HCT116 (cell line): ENCODE data around the gene SLIT1. TPM values are rescaled to one million over a fixed set of nuclear protein-coding genes. Genes with fewer than 3 reads are reported as not detected.

Experiments
- ATAC-seq: fragments of 200-7000 bp; cut with Tn5 transposase; 2 replicates; pipeline ENCODE4 v1.9.1; 2020; ENCODE audit warnings: mild to moderate bottlenecking, moderate library complexity
- BruUV-seq: library from RNA; stranded (reverse); fragments of 400-500 nt; replicated peaks from 2 replicates; lab custom pipeline; 2021; lab: Mats Ljungman, UMichigan
- CTCF ChIA-PET: fragments of 300-600 bp; sonication (Branson Sonifier 250); formaldehyde crosslinking; loops from one replicate; lab custom pipeline; 2021; ENCODE audit warnings: antibody characterized with exemption; lab: Charles Lee
- POLR2A ChIA-PET: fragments of 300-600, 350-600 bp; sonication (Branson Sonifier 250); formaldehyde crosslinking; loops from one replicate; lab custom pipeline; 2021; ENCODE audit warnings: antibody characterized with exemption; lab: Charles Lee
- RAD21 ChIA-PET, 2 experiments: fragments of 300-600 bp; sonication (Branson Sonifier 250); formaldehyde crosslinking; loops; one replicate each; lab custom pipeline; 2023; ENCODE audit warnings: low total read pairs in 2 of 2; ENCODE audit not compliant: uncharacterized antibody in 2 of 2, unreplicated experiment in 2 of 2, low non-redundant PET in 1 of 2; lab: Charles Lee
- DNase-seq: peaks from one replicate; pipeline ENCODE4 v3.0.0-alpha.2; 2010; ENCODE audit warnings: low read depth, low spot score
- H2AFZ ChIP-seq: fragments of 200-600 bp; shearing (Covaris generic), sonication (generic); 2 replicates; pipeline ENCODE4 v1.6.1; 2017; ENCODE audit warnings: low read depth, mixed run types, mixed read lengths, antibody characterized with exemption, low read length; ENCODE audit not compliant: poor library complexity, severe bottlenecking
- H3K27ac ChIP-seq: 2 replicates; pipeline ENCODE4 v1.5.1; 2012; ENCODE audit warnings: low read depth, low read length
- H3K27me3 ChIP-seq: fragments of 200-600 bp; sonication (generic); 2 replicates; pipeline ENCODE4 v1.6.1; 2016; ENCODE audit warnings: mixed run types, low read length, mixed read lengths; ENCODE audit not compliant: insufficient read depth
- H3K36me3 ChIP-seq, 2 experiments: fragments of 200-500 bp in 1 of 2; fragments of 200-600 bp in 1 of 2; sonication (Bioruptor generic) in 1 of 2; sonication (generic) in 1 of 2; 2 replicates each; pipeline versions ENCODE4 v1.5.1 to v1.6.1; 2014 to 2016; ENCODE audit warnings: low read length in 2 of 2, inconsistent platforms in 1 of 2, mixed read lengths in 1 of 2, mixed run types in 1 of 2; ENCODE audit not compliant: insufficient read depth in 2 of 2, control insufficient read depth in 1 of 2
- H3K4me1 ChIP-seq, 2 experiments: fragments of 200-600 bp in 1 of 2; sonication (generic) in 1 of 2; 2 replicates each; pipeline versions ENCODE4 v1.5.1 to v1.6.1; 2012 to 2017; ENCODE audit warnings: low read length in 2 of 2, inconsistent platforms in 1 of 2, mild to moderate bottlenecking in 1 of 2, mixed read lengths in 1 of 2, mixed run types in 1 of 2, moderate library complexity in 1 of 2; ENCODE audit not compliant: insufficient read depth in 2 of 2, control insufficient read depth in 1 of 2
- H3K4me2 ChIP-seq: fragments of 200-600 bp; sonication (generic); 2 replicates; pipeline ENCODE4 v1.6.1; 2017; ENCODE audit warnings: mixed run types, low read length, mixed read lengths
- H3K4me3 ChIP-seq, 2 experiments: fragments of 200-600 bp in 1 of 2; sonication (generic) in 1 of 2; replicated peaks in 1 of 2; 2 replicates each; pipeline ENCODE4 v1.5.1; 2011 to 2016; ENCODE audit warnings: low read length in 2 of 2, control low read depth in 1 of 2, low read depth in 1 of 2, mild to moderate bottlenecking in 1 of 2, mixed read lengths in 1 of 2, mixed run types in 1 of 2
- H3K79me2 ChIP-seq: fragments of 200-600 bp; sonication (generic); 2 replicates; pipeline ENCODE4 v1.6.1; 2017; ENCODE audit warnings: mild to moderate bottlenecking, mixed run types, low read length, moderate library complexity, mixed read lengths; ENCODE audit not compliant: insufficient read depth
- H3K9ac ChIP-seq: fragments of 200-600 bp; sonication (generic); 2 replicates; pipeline ENCODE4 v1.6.1; 2016; ENCODE audit warnings: low read length, mixed read lengths
- H3K9me2 ChIP-seq: fragments of 200-600 bp; sonication (generic), shearing (Covaris generic); 2 replicates; pipeline ENCODE4 v1.6.1; 2017; ENCODE audit warnings: mixed run types, mild to moderate bottlenecking, moderate library complexity; ENCODE audit not compliant: insufficient read depth
- H3K9me3 ChIP-seq, 2 experiments: fragments of 200-500 bp in 1 of 2; fragments of 200-600 bp in 1 of 2; sonication (Bioruptor generic) in 1 of 2; sonication (generic) in 1 of 2; 2 replicates each; pipeline ENCODE4 v1.6.1; 2014 to 2017; ENCODE audit warnings: low read length in 2 of 2, mixed read lengths in 2 of 2, inconsistent platforms in 1 of 2, low read depth in 1 of 2, mild to moderate bottlenecking in 1 of 2, mixed run types in 1 of 2, moderate library complexity in 1 of 2; ENCODE audit not compliant: control insufficient read depth in 1 of 2, insufficient read depth in 1 of 2
- H4K20me1 ChIP-seq: fragments of 200-600 bp; sonication (generic), shearing (Covaris generic); 2 replicates; pipeline ENCODE4 v1.6.1; 2017; ENCODE audit warnings: mixed run types, mild to moderate bottlenecking, moderate library complexity; ENCODE audit not compliant: insufficient read depth
- CBX3 ChIP-seq: IDR thresholded peaks from 2 replicates; pipeline ENCODE4 v1.6.1; 2012; ENCODE audit warnings: low read depth
- CEBPB ChIP-seq: IDR thresholded peaks from 2 replicates; pipeline ENCODE4 v1.6.1; 2012; ENCODE audit warnings: low read depth
- CTCF ChIP-seq, 3 experiments: fragments of 200-600 bp in 1 of 3; sonication (generic) in 1 of 3; IDR thresholded peaks in 2 of 3; conservative IDR thresholded peaks in 1 of 3; 2 replicates each; pipeline ENCODE4 v1.5.1; 2012 to 2017; ENCODE audit warnings: low read depth in 2 of 3, low read length in 2 of 3, antibody characterized with exemption in 1 of 3, borderline replicate concordance in 1 of 3, control low read depth in 1 of 3, mild to moderate bottlenecking in 1 of 3, mixed read lengths in 1 of 3, mixed run types in 1 of 3, moderate library complexity in 1 of 3; ENCODE audit not compliant: insufficient read depth in 1 of 3
- ELF1 ChIP-seq: IDR thresholded peaks from 2 replicates; pipeline ENCODE4 v1.6.1; 2012; ENCODE audit warnings: low read depth, borderline replicate concordance
- EZH2 ChIP-seq: fragments of 200-600 bp; sonication (generic); IDR thresholded peaks from 2 replicates; pipeline ENCODE4 v1.6.1; 2017; ENCODE audit warnings: antibody characterized with exemption, mixed run types
- POLR2AphosphoS5 ChIP-seq: IDR thresholded peaks from 2 replicates; pipeline ENCODE4 v1.6.1; 2011; ENCODE audit warnings: mild to moderate bottlenecking, low read depth, low read length, moderate library complexity
- intact Hi-C: fragments of 100-400 bp; cut with micrococcal nuclease; formaldehyde crosslinking; loops from 2 replicates; pipeline ENCODE4 v1.10.0; 2022
- total RNA-seq: library from RNA; stranded (reverse); gene quantifications from one replicate; pipeline ENCODE4 v1.2.1, GENCODE V29; 2021; ENCODE audit not compliant: unreplicated experiment
- TF ChIP-seq, protein P1 (sequence below): IDR thresholded peaks from 2 replicates; pipeline ENCODE4 v1.6.1; 2012; ENCODE audit warnings: low read depth
- TF ChIP-seq, protein P2 (sequence below): IDR thresholded peaks from 2 replicates; pipeline ENCODE4 v1.6.1; 2012

SLIT1 gene
- total RNA-seq, 1 experiment from 2014 or later, result 0.42 TPM

DNA sequence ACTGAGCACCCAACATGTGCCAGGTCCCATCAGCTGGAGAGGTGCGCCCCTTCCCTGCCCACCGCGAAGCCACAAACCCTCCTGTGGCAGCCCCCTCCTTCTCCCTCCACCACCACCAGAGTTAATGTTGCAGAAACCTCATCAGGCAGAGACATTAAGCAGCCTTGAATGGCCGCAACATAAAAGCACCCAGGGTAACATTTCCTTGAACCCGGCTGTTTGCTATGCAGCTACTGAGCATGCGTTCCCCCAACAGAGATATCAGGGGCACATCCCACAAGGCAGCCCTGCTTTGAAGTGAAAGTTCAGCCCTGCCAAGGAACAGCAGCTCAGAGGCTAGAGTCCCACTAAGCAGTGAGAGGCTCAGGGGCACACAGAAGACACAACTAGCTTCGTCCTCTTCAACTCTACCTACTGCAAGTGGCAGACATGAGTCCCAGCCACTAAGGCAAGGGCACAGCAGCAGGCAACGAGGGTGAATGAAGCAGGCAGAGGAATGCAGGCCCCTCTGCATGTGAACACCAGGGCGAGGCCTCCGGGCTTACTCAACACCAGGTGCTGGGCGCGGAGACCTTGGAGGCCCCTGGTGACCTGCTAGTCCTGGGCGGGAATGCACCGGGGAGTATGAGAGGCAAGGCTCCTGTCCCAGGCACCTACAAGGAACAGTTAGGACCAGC lies 107.4 kb downstream of the SLIT1 start (continued):
- TF ChIP-seq, protein P1, sequence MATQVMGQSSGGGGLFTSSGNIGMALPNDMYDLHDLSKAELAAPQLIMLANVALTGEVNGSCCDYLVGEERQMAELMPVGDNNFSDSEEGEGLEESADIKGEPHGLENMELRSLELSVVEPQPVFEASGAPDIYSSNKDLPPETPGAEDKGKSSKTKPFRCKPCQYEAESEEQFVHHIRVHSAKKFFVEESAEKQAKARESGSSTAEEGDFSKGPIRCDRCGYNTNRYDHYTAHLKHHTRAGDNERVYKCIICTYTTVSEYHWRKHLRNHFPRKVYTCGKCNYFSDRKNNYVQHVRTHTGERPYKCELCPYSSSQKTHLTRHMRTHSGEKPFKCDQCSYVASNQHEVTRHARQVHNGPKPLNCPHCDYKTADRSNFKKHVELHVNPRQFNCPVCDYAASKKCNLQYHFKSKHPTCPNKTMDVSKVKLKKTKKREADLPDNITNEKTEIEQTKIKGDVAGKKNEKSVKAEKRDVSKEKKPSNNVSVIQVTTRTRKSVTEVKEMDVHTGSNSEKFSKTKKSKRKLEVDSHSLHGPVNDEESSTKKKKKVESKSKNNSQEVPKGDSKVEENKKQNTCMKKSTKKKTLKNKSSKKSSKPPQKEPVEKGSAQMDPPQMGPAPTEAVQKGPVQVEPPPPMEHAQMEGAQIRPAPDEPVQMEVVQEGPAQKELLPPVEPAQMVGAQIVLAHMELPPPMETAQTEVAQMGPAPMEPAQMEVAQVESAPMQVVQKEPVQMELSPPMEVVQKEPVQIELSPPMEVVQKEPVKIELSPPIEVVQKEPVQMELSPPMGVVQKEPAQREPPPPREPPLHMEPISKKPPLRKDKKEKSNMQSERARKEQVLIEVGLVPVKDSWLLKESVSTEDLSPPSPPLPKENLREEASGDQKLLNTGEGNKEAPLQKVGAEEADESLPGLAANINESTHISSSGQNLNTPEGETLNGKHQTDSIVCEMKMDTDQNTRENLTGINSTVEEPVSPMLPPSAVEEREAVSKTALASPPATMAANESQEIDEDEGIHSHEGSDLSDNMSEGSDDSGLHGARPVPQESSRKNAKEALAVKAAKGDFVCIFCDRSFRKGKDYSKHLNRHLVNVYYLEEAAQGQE, result no peak

- no peak for DNase-seq
- Histone ChIP-seq H3K9me3 (no peaks in the 10 kb centered on the region), H3K9me2 (no peaks in the 10 kb centered on the region), H3K79me2 (no peaks in the 10 kb centered on the region), H2AFZ (no peak overlapping the region), H3K4me3 (no peak overlapping the region), H3K36me3 (no peaks in the 10 kb centered on the region), H3K9ac (no peak overlapping the region), H3K27ac (no peak overlapping the region), H3K27me3 (peaks cover 43% of the 10 kb centered on the region), H3K4me1 (no peaks in the 10 kb centered on the region), H3K4me2 (no peak overlapping the region), H4K20me1 (no peaks in the 10 kb centered on the region)
- TF ChIP-seq CTCF (IDR thresholded peaks at IDR 0.05 in 2 of 3, conservative IDR thresholded peaks at IDR 0.05 in 1 of 3; ENCODE audit: borderline replicate concordance in 1 of 3, insufficient read depth in 1 of 3, low read depth in 2 of 3, low read length in 2 of 3) (no peak), POLR2AphosphoS5 (no peak), CEBPB (no peak), ELF1 (no peak), EZH2 (no peak), CBX3 (no peak)
- TF ChIP-seq, protein P2, sequence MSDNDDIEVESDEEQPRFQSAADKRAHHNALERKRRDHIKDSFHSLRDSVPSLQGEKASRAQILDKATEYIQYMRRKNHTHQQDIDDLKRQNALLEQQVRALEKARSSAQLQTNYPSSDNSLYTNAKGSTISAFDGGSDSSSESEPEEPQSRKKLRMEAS, result no peak
- no peak for ATAC-seq
- intact Hi-C loops, result no loop called here
- BruUV-seq, result no TSS peak
- ChIA-PET CTCF (interaction anchor here (1.5 kb wide), 1 partner anchor 134 kb away, joined by 8 read pairs; no protein-coding TSS in a partner anchor), POLR2A (no interaction called here), RAD21 (no interaction called here)
Observed at GRCh38 chr10:97076781-97077180, 109.0 kb downstream of the SLIT1 start.
